ENCODE results near the gene THOC2.

THOC2 gene

DNA sequence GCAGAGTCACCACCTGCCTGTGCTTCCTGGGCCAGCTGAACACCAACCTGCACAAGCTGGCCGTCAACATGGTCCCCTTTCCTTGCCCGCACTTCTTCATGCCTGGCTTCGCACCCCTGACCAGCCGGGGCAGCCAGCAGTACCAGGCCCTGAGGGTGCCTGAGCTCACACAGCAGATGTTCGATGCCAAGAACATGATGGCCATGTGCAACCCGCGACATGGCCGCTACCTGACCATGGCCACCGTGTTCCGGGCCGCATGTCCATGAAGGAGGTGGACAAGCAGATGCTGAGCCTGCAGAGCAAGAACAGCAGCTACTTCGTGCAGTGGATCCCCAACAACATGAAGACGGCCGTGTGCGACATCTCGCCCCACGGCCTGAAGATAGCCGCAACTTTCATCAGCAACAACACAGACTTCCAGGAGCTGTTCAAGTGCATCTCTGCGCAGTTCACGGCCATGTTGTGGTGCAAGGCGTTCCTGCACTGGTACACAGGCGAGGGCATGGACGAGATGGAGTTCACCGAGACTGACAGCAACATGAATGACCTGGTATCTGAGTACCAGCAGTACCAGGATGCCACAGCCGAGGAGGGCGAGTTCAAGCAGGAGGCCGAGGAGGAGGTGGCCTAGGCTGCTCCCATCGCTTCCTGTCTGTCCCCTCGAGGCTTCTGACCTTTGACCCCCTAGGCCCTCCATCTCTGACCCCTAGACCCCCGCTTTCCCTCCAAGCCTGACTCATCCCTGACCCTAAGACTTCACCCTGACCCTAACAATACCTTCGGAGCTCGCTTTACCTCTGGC lies 170.3 kb downstream of the THOC2 start:
- TF ChIP-seq, protein P1, sequence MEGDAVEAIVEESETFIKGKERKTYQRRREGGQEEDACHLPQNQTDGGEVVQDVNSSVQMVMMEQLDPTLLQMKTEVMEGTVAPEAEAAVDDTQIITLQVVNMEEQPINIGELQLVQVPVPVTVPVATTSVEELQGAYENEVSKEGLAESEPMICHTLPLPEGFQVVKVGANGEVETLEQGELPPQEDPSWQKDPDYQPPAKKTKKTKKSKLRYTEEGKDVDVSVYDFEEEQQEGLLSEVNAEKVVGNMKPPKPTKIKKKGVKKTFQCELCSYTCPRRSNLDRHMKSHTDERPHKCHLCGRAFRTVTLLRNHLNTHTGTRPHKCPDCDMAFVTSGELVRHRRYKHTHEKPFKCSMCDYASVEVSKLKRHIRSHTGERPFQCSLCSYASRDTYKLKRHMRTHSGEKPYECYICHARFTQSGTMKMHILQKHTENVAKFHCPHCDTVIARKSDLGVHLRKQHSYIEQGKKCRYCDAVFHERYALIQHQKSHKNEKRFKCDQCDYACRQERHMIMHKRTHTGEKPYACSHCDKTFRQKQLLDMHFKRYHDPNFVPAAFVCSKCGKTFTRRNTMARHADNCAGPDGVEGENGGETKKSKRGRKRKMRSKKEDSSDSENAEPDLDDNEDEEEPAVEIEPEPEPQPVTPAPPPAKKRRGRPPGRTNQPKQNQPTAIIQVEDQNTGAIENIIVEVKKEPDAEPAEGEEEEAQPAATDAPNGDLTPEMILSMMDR (IDR thresholded peaks at IDR 0.05; ENCODE audit: control insufficient read depth, insufficient read depth, low read depth, low read length, missing control alignments) = no peak
- no peak for DNase-seq (ENCODE audit: low read depth)
- H3K4me3 ChIP-seq (ENCODE audit: control insufficient read depth, low read depth, low read length) = no peak overlapping the region

DNA sequence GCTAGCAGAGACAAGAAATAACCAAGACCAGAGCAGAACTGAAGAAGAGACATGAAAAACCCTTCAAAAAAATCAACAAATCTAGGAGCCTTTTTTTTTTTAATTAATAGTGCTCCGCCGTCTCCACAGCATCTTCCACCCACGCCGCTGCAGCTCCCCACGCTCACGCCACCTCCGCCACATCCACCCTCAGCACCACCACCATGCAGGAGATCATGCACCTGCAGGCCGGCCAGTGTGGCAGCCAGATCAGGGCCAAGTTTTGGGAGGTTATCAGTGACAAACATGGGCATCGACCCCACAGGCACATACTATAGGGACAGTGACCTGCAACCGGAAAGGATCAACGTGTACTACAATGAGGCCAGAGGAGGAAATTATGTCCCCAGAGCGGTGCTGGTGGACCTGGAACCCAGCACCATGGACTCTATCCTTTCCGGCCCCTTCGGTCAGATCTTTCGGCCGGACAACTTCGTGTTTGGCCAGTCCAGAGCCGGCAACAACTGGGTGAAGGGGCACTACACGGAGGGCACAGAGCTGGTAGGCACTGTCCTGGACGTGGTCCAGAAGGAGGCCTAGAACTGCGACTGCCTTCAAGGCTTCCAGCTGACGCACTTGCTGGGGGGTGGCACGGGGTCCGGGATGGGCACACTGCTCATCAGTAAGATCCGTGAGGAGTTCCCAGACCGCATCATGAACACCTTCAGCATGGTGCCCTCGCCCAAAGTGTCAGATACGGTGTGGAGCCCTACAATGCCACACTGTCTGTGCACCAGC lies 171.2 kb downstream of the THOC2 start:
- TF ChIP-seq, protein P1 (IDR thresholded peaks at IDR 0.05; ENCODE audit: control insufficient read depth, insufficient read depth, low read depth, low read length, missing control alignments) = no peak
- DNase-seq (ENCODE audit: low read depth) = no peak
- no peak overlapping the region for H3K4me3 ChIP-seq (ENCODE audit: control insufficient read depth, low read depth, low read length)

DNA sequence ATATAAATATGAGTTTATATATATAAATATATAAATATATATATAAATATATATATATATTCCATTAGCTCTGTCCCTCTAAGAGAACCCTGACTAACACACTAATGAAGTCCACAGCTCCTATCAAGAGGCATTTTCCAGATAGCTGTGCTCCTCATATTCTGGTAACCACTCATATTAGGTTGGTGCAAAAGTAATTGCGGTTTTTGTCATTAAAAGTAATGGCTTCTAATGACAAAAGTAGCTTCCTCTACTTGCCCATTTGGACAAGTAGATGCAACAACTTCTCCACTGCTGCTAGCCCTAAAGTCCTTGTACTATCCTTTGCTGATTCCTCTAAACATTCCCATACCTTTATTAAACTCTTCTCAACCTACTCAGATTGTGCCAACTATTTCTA lies 182.0 kb downstream of the THOC2 start:
- H3K4me3 ChIP-seq (ENCODE audit: control insufficient read depth, low read depth, low read length) = no peak overlapping the region
- TF ChIP-seq, protein P1 (IDR thresholded peaks at IDR 0.05; ENCODE audit: control insufficient read depth, insufficient read depth, low read depth, low read length, missing control alignments) = no peak
- DNase-seq (ENCODE audit: low read depth) = no peak
